SU-DHL-6 (cell line): ENCODE results near the gene DAPK3.
"Not testable (repeated sequence)": the region's sequence is repeated elsewhere in the genome, so short reads cannot be mapped to it uniquely, and the experiment has no call there.

Source experiments
- CTCF ChIP-seq: fragments of 200-600 bp; sonication (generic); IDR thresholded peaks from one replicate; pipeline ENCODE4 v1.5.1; 2017; ENCODE audit warnings: antibody characterized with exemption, mild to moderate bottlenecking, low read length, moderate library complexity; ENCODE audit not compliant: insufficient read depth, poor library complexity, severe bottlenecking
- EZH2phosphoT487 ChIP-seq: fragments of 200-600 bp; sonication (generic), shearing (Covaris generic); conservative IDR thresholded peaks from 2 replicates; pipeline ENCODE4 v1.6.1; 2018; ENCODE audit warnings: mild to moderate bottlenecking, antibody characterized with exemption, low read length, moderate library complexity, mixed read lengths

GRCh38 chr19:3967983-3968382, 2.9 kb downstream of the DAPK3 start:
- not testable (repeated sequence) for TF ChIP-seq CTCF, EZH2phosphoT487
